GM18951 (cell line): ENCODE data around the gene SERPINE2.

Experiments used
- POLR2A ChIP-seq: IDR thresholded peaks from 4 replicates; pipeline ENCODE4 v1.6.1; 2011; ENCODE audit warnings: mild to moderate bottlenecking; ENCODE audit not compliant: insufficient read length, insufficient read depth; ENCODE audit errors: extremely low read depth
- in situ Hi-C: fragments of 300-500 bp; cut with MboI; formaldehyde crosslinking; loops from one replicate; pipeline ENCODE4 v1.12.0; 2022; ENCODE audit warnings: low sequenced_read_pairs, mixed read lengths, inconsistent platforms; ENCODE audit not compliant: unreplicated experiment

SERPINE2 gene

GRCh38 chr2:224063298-224063648, 24.2 kb upstream of the SERPINE2 start:
- no peak for TF ChIP-seq POLR2A
- in situ Hi-C loops = no loop called here

DNA sequence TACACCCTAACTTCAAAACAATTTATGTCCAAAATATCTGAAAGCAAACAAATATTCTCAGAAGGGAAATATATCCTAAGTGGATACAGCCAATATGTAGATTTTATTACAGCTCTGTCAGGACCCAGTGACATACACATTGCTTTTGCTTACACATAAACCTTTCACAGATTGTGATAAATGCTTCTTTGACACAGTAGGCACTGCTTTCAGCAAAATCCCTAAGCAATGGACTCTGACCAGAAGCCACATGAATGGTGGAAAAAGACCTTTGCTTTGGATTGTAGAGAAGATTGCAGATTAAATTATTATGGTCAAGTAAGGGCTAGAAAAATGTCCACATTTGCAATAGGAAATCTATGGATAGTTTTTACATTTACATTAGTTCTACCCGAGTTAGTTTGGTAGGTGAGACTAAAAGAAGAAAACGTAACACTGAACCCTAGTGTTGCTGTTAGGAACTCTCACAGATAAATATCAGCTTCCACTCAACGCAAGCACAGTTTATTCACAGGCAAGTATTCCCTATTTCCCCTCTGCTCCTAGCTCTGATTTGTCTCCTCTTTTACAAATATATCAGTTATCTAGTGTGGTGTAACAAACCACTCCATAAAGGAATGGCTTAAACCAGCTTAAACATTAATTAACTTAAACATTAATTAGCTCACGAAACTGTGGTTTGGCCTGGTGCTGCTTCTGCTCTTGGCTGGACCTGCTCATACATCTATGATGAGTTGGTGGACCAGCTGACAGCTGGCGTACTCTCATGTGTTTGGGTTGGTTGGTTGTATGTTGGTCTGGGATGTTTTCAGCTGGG, 23.6 kb upstream of the SERPINE2 start:
- TF ChIP-seq POLR2A = no peak
- in situ Hi-C loops = no loop called here

DNA sequence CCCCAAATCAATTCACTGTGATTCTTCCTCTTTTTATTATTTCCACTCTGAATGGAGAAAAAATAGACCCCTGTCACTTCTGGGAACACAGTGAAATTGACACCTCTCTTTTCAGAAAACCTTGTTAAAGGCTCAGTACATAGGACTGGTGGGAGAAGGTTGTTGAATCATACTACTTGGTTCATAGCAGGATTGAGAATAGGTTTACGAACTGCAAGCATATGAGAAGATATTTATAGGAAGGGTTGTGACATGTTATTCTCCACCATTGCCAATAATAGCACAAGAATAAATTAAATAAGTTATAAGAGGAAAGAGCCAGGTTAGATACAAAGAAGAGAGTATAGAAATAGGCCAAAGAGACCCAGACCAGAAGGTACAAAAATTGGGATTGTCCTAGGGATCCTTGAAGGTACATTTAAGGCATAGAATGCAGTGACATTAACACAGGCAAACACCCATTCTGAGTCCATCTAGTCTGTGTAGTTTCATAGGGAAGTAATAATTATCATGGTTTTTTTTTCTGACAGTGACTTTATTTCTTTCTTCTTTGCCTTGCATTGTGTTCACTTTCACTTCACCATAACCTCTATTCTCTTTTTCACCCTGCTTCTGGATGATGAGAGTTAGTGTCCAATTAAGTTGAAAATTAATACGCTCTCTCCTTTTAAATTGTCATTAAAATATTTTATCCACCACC, 21.8 kb upstream of the SERPINE2 start:
- in situ Hi-C loops = no loop called here
- TF ChIP-seq POLR2A = no peak

GRCh38 chr2:224059178-224059577, 20.1 kb upstream of the SERPINE2 start:
- in situ Hi-C loops = no loop called here
- TF ChIP-seq POLR2A = no peak

- in situ Hi-C loops = no loop called here
These were observed 19.1 kb upstream of the SERPINE2 start for GRCh38 chr2:224058048-224058775.

GRCh38 chr2:224056889-224057288, 17.8 kb upstream of the SERPINE2 start:
- in situ Hi-C loops = no loop called here
- TF ChIP-seq POLR2A = no peak

More at GRCh38 chr2:224058048-224058775, 19.1 kb upstream of the SERPINE2 start:
- no peak for TF ChIP-seq POLR2A

DNA sequence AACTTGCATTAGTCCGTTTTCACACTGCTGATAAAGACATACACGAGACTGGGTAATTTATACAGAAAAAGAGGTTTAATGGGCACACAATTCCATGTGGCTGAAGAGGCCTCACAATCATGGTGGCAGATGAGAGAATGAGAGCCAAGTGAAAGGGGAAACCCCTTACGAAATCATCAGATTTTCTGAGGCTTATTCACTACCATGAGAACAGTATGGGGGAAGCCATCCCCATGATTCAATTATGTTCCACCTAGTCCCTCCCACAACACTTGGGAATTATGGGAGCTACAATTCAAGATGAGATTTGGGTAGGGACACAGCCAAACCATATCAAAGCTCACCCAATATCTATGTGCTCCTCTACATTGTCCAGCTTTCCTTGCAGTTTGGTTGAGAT, 16.0 kb upstream of the SERPINE2 start:
- in situ Hi-C loops = no loop called here
- TF ChIP-seq POLR2A = no peak

GRCh38 chr2:224046752-224047151, 7.7 kb upstream of the SERPINE2 start:
- in situ Hi-C loops = no loop called here
- no peak for TF ChIP-seq POLR2A

GRCh38 chr2:224042191-224042696, 3.2 kb upstream of the SERPINE2 start:
- in situ Hi-C loops = no loop called here
- no peak for TF ChIP-seq POLR2A

- TF ChIP-seq POLR2A = no peak
- in situ Hi-C loops = no loop called here
These were observed 2.5 kb upstream of the SERPINE2 start for GRCh38 chr2:224041554-224041953.

GRCh38 chr2:224040753-224041152, 1.7 kb upstream of the SERPINE2 start:
- in situ Hi-C loops = no loop called here
- no peak for TF ChIP-seq POLR2A

DNA sequence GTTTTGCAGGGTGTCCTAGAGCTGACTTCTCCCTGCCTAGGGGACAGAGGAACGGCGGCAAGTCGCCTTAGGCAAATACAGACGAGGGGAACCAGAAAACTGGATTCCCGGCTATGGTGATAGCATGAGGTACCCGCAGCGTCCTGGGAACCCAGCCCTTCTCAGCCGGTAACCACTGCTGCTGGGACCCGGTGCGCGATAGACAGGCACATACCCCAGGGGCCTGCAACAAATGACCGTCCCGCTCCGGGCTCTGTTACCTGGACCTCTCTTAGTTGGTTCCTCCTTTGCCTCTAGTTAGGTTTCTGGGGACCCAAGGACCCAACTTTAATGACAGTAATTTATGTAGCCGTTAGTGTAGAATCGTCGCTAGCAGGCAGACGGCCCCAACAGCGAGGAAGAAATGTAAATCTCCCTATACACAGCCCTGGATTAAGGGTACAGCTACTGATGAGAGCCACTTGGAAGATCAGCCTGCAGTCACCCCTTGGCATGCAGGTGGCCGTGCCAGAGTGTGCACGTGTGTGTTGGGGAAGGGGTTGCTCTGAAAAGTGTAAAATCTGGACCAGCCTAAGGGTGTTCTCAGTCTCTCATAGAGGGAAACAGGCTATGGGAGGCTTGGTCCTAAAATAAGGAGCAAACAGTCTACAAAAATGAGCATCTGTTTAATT, 819 bp upstream of the SERPINE2 start:
- TF ChIP-seq POLR2A = no peak
- in situ Hi-C loops = no loop called here

- TF ChIP-seq POLR2A = no peak
- in situ Hi-C loops = no loop called here
These were observed 331 bp downstream of the SERPINE2 start for GRCh38 chr2:224038830-224039079.

DNA sequence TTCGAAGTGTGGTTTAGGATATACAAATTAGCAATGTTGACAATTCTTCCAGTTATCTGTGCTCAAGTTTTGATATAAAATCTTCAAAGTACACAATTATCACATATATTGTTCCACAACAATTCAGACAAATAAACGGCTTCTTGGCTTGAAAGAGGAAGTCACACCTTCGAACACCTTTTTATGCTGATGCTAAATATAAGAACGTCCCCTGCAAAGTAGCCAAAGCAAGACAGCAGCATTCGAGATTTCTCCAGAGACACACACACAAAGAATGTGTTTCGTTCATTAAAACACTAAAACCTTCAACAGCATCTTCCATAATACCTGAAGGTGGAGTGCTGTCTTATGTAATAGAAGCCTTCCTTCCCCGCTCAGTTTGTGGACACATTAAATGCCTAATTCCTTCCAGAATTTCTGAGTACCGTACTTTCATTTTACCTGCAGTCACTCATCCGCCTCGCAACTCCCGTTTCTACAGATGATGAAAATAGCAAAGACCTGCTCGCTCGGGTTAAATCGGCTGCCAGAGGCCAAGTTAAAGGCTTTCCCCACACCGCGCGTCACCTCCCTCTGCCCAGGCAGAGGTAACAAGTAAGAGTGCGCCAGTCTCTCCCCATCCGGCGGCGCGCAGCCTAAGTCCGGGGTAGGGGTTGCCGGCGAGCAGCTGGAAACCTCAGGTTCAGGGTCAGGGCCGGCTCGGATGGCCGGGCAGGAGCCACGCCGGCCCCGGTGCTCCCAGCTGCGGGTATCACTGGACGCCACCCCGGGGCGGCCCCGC, 847 bp downstream of the SERPINE2 start:
- TF ChIP-seq POLR2A = no peak
- in situ Hi-C loops = no loop called here
